Cardiac fibroblast (primary cell): ENCODE results near the gene SCO2.
A peak's percentile ranks its signal among the peaks of the same experiment; 100 is the strongest.

ENCODE experiments used
- DNase-seq, 2 donors: peaks; one replicate each; pipeline versions ENCODE4 v3.0.0 to v3.0.0-alpha.2; 2010; ENCODE audit warnings: low read depth in 2 of 2
- H3K4me3 ChIP-seq, 2 donors: replicated peaks in 1 of 2; 1 replicate in 1 of 2; 2 replicates in 1 of 2; pipeline ENCODE4 v1.5.1; 2011; ENCODE audit warnings: low read depth in 2 of 2, low read length in 2 of 2, mild to moderate bottlenecking in 2 of 2, moderate library complexity in 1 of 2
- TF ChIP-seq, protein P1 (sequence below): IDR thresholded peaks from one replicate; pipeline ENCODE4 v1.5.1; 2011; ENCODE audit warnings: low read depth, mild to moderate bottlenecking, low read length, inconsistent platforms

The SCO2 gene

DNA sequence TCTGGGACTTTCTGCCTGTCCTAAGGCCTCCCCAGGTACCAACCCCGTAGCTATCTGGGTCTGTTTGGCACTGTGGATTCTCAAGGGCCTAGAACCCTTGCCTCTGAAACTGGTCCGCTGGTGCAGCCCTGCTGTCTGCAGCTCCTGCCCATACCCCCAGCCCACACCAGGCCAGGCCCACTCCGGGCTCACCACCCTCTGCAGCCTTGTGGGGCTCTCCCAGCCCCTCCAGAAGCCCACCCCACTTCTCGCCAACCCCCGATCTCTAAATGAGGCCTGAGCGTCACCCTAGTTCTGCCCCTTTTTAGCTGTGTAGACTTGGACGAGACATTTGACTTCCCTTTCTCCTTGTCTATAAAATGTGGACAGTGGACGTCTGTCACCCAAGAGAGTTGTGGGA lies 25.0 kb upstream of the SCO2 start:
- DNase-seq, result no peak
- TF ChIP-seq, protein P1, sequence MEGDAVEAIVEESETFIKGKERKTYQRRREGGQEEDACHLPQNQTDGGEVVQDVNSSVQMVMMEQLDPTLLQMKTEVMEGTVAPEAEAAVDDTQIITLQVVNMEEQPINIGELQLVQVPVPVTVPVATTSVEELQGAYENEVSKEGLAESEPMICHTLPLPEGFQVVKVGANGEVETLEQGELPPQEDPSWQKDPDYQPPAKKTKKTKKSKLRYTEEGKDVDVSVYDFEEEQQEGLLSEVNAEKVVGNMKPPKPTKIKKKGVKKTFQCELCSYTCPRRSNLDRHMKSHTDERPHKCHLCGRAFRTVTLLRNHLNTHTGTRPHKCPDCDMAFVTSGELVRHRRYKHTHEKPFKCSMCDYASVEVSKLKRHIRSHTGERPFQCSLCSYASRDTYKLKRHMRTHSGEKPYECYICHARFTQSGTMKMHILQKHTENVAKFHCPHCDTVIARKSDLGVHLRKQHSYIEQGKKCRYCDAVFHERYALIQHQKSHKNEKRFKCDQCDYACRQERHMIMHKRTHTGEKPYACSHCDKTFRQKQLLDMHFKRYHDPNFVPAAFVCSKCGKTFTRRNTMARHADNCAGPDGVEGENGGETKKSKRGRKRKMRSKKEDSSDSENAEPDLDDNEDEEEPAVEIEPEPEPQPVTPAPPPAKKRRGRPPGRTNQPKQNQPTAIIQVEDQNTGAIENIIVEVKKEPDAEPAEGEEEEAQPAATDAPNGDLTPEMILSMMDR, result no peak
- no peak overlapping the region for H3K4me3 ChIP-seq

DNA sequence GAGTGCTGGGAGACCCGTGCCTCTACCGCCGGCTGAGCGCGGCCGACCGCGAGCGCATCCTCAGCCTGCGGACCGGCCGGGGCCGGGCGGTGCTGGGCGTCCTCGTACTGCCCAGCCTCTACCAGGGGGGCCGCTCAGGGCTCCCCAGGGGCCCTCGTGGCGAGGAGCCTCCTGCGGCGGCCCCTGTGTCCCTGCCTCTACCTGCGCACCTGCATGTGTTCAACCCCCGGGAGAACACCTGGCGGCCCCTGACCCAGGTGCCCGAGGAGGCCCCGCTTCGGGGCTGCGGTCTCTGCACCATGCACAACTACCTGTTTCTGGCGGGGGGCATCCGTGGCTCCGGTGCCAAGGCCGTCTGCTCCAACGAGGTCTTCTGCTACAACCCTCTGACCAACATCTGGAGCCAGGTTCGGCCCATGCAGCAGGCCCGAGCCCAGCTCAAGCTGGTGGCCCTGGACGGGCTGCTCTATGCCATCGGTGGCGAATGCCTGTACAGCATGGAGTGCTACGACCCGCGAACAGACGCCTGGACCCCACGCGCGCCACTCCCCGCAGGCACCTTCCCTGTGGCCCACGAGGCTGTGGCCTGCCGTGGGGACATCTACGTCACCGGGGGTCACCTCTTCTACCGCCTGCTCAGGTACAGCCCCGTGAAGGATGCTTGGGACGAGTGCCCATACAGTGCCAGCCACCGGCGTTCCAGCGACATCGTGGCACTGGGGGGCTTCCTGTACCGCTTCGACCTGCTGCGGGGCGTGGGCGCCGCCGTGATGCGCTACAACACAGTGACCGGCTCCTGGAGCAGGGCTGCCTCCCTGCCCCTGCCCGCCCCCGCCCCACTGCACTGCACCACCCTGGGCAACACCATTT lies 23.8 kb upstream of the SCO2 start:
- TF ChIP-seq, protein P1, result no peak
- H3K4me3 ChIP-seq, result no peak overlapping the region
- no peak for DNase-seq

DNA sequence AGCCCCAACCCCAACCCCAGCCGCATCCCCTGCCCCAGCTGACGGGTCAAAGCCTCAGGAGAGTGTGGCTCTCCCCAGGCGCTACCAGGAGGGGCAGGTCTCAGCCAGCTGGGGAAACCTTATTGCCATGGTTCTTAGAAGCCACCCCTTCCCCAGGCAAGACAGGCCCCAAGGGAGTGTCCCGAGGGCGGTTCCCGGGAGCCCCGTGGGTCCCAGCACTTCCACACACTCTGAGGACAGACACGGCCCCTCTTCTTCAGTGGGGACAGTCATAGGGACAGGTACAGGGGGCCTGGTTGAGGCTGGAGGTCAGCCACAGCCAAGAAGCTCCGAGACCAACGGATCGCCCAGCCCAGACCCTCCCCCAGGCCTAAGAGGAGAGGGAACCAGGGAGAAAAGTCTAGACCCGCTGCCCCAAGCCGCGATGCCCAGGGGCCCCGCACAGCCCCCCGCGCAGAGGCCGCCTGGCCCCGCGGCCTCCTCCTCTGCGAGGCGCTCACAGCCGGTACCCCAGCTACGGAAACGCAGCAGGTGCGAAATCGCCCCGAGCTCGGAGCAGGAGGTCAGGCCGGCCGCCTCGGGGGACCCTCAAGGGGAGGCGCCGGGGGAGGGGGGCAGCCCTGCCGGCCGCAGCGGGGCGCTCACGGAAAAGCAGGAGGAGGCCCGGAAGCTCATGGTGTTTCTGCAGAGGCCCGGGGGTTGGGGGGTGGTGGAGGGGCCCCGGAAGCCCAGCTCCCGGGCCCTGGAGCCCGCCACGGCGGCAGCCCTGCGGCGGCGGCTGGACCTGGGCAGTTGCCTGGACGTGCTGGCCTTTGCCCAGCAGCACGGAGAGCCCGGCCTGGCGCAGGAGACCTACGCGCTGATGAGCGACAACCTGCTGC lies 22.9 kb upstream of the SCO2 start:
- TF ChIP-seq, protein P1, result no peak
- DNase-seq, result peak in 1 of 2 donors; percentile 17
- no peak overlapping the region for H3K4me3 ChIP-seq

DNA sequence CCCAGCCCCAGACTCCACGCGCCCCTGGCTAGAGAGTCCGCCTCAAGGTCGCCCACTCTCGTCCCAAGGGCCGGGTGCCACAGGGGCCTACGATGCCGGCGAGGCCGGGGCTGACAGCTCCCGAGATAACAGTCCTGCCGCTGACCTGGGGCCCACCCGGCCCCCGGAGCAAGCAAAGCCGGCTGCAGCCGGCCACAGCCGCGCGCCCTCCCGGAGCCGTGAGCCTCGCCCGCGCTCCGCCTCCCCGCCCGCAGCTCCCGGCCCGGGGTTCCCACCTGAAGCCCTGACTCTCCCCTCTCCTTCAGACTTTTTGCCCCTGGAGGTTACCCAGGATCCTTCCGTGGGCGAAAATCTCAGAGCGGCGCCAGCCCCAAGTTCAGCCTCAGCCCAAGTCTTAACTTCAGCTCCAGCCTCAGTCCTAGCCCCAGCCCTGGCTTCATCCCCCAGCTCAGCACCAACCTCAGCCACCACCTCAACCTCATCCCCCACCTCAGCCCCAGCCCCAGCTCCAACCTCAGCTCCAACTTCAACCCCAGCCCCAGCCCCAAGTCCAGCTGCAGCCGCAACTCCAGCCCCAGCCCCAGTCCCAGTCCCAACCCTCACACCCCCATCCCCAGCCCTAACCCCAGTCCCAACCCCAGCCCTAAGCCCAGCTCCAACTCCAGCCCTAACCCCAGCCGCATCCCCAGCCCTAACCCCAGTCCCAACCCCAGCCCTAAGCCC lies 22.0 kb upstream of the SCO2 start:
- TF ChIP-seq, protein P1, result no peak
- no peak overlapping the region for H3K4me3 ChIP-seq
- DNase-seq, result no peak

- DNase-seq, result no peak
- no peak overlapping the region for H3K4me3 ChIP-seq
- TF ChIP-seq, protein P1, result no peak
Measured at GRCh38 chr22:50546326-50547262, 21.2 kb upstream of the SCO2 start.
